BE2C (cell line): Measurements from ENCODE around the gene BTD.

Experiments
- DNase-seq: peaks from one replicate; pipeline ENCODE4 v3.0.0-alpha.2; 2020
- H3K27me3 ChIP-seq: fragments of 250-450 bp; sonication (Bioruptor Pico); 2 replicates; pipeline ENCODE4 v1.5.1; 2020; ENCODE audit warnings: mild to moderate bottlenecking
- H3K36me3 ChIP-seq: fragments of 250-450 bp; sonication (Bioruptor Pico); 2 replicates; pipeline ENCODE4 v1.5.1; 2020; ENCODE audit warnings: mild to moderate bottlenecking
- H3K4me1 ChIP-seq: fragments of 250-450 bp; sonication (Bioruptor Pico); 2 replicates; pipeline ENCODE4 v1.5.1; 2020
- H3K4me3 ChIP-seq: 2 replicates; pipeline ENCODE4 v1.5.1; 2011; ENCODE audit warnings: low read depth, low read length
- H3K9me3 ChIP-seq: fragments of 250-450 bp; sonication (Bioruptor Pico); 2 replicates; pipeline ENCODE4 v1.5.1; 2020
- CTCF ChIP-seq: IDR thresholded peaks from 2 replicates; pipeline ENCODE4 v1.5.1; 2012; ENCODE audit warnings: mild to moderate bottlenecking, low read depth, low read length

Gene BTD

GRCh38 chr3:15690230-15690629, 88.7 kb downstream of the BTD start:
- no peak for TF ChIP-seq CTCF
- no peaks in the 10 kb centered on the region for H3K9me3 ChIP-seq
- H3K4me1 ChIP-seq = peaks cover 5% of the 10 kb centered on the region; the same call in 1 of the 2 replicates
- no peak for DNase-seq
- H3K4me3 ChIP-seq = no peak overlapping the region
- no peaks in the 10 kb centered on the region for H3K27me3 ChIP-seq
- H3K36me3 ChIP-seq = no peaks in the 10 kb centered on the region

GRCh38 chr3:15690748-15691147, 89.2 kb downstream of the BTD start:
- Histone ChIP-seq H3K9me3 (no peaks in the 10 kb centered on the region), H3K4me3 (no peak overlapping the region), H3K4me1 (peaks cover 5% of the 10 kb centered on the region; the same call in 1 of the 2 replicates), H3K36me3 (no peaks in the 10 kb centered on the region), H3K27me3 (no peaks in the 10 kb centered on the region)
- DNase-seq = no peak
- TF ChIP-seq CTCF = no peak

GRCh38 chr3:15693355-15693754, 91.8 kb downstream of the BTD start:
- no peaks in the 10 kb centered on the region for H3K36me3 ChIP-seq
- DNase-seq = no peak
- H3K27me3 ChIP-seq = no peaks in the 10 kb centered on the region
- TF ChIP-seq CTCF = no peak
- H3K4me1 ChIP-seq = no peaks in the 10 kb centered on the region
- no peak overlapping the region for H3K4me3 ChIP-seq
- H3K9me3 ChIP-seq = no peaks in the 10 kb centered on the region

GRCh38 chr3:15694628-15695027, 93.1 kb downstream of the BTD start:
- Histone ChIP-seq H3K4me3 (no peak overlapping the region), H3K9me3 (no peaks in the 10 kb centered on the region), H3K36me3 (no peaks in the 10 kb centered on the region), H3K4me1 (no peaks in the 10 kb centered on the region), H3K27me3 (no peaks in the 10 kb centered on the region)
- no peak for TF ChIP-seq CTCF
- no peak for DNase-seq
